ENCODE measurements around the gene SUB1. TPM values are rescaled to one million over a fixed set of nuclear protein-coding genes. Genes with fewer than 3 reads are reported as not detected.

SUB1 gene
- total RNA-seq, 2 donors from 2014 or later, result 230 to 288 TPM

- H3K36me3 ChIP-seq (ENCODE audit: control insufficient read depth, insufficient read depth, low read length), result no peaks in the 10 kb centered on the region
- no peak overlapping the region for H3K27ac ChIP-seq (ENCODE audit: low read depth, low read length)
- Mint-ChIP-seq H3K27me3 (ENCODE audit: insufficient read depth) (no peaks in the 10 kb centered on the region), H3K9me3 (peaks cover 1% of the 10 kb centered on the region), H3K4me3 (no peak overlapping the region), H3K4me1 (peaks cover 6% of the 10 kb centered on the region), H3K36me3 (ENCODE audit: low read depth) (no peaks in the 10 kb centered on the region), H3K27ac (no peak overlapping the region)
- no peaks in the 10 kb centered on the region for H3K27me3 ChIP-seq (ENCODE audit: control insufficient read depth, insufficient read depth, low read length, poor library complexity, severe bottlenecking)
- WGBS, 2 experiments (ENCODE audit: insufficient coverage in 1 of 2, insufficient read length in 1 of 2), result 93 to 96% methylated on average over 3 of the region's 3 CpGs
- no peak overlapping the region for H3K9ac ChIP-seq (ENCODE audit: extremely low read depth, low read length, poor library complexity, severe bottlenecking)
- DNase-seq, result no peak
- H3K4me1 ChIP-seq (ENCODE audit: control insufficient read depth, insufficient read depth, low read length), result no peaks in the 10 kb centered on the region
- H3K4me3 ChIP-seq (ENCODE audit: low read length), result no peak overlapping the region
- no peak for TF ChIP-seq CTCF (conservative IDR thresholded peaks at IDR 0.05)
- H3K9me3 ChIP-seq (ENCODE audit: control insufficient read depth, low read length), result no peaks in the 10 kb centered on the region
Measured at GRCh38 chr5:32574540-32575175, 10.7 kb upstream of the SUB1 start.

GRCh38 chr5:32578363-32578762 is 7.0 kb upstream of the SUB1 start:
- Histone ChIP-seq H3K27ac (ENCODE audit: low read depth, low read length) (no peak overlapping the region), H3K36me3 (ENCODE audit: control insufficient read depth, insufficient read depth, low read length) (no peaks in the 10 kb centered on the region), H3K9me3 (ENCODE audit: control insufficient read depth, low read length) (no peaks in the 10 kb centered on the region), H3K27me3 (ENCODE audit: control insufficient read depth, insufficient read depth, low read length, poor library complexity, severe bottlenecking) (no peaks in the 10 kb centered on the region), H3K4me1 (ENCODE audit: control insufficient read depth, insufficient read depth, low read length) (no peaks in the 10 kb centered on the region), H3K9ac (ENCODE audit: extremely low read depth, low read length, poor library complexity, severe bottlenecking) (no peak overlapping the region), H3K4me3 (ENCODE audit: low read length) (no peak overlapping the region)
- Mint-ChIP-seq H3K4me1 (peaks cover 14% of the 10 kb centered on the region), H3K27ac (no peak overlapping the region), H3K9me3 (no peaks in the 10 kb centered on the region), H3K36me3 (ENCODE audit: low read depth) (no peaks in the 10 kb centered on the region), H3K4me3 (no peak overlapping the region), H3K27me3 (ENCODE audit: insufficient read depth) (peaks cover 4% of the 10 kb centered on the region)
- TF ChIP-seq CTCF (conservative IDR thresholded peaks at IDR 0.05), result no peak
- no peak for DNase-seq
- WGBS, 2 experiments (ENCODE audit: insufficient coverage in 1 of 2, insufficient read length in 1 of 2), result 97 to 100% methylated on average over 1 to 2 of the region's 3 CpGs

GRCh38 chr5:32578764-32579163 is 6.6 kb upstream of the SUB1 start:
- no peak overlapping the region for H3K27ac ChIP-seq (ENCODE audit: low read depth, low read length)
- no peak overlapping the region for H3K4me3 ChIP-seq (ENCODE audit: low read length)
- H3K9me3 Mint-ChIP-seq, result no peaks in the 10 kb centered on the region
- no peak for DNase-seq
- WGBS, 2 experiments (ENCODE audit: insufficient coverage in 1 of 2, insufficient read length in 1 of 2), result 84 to 90% methylated on average over 3 of the region's 3 CpGs
- peaks cover 4% of the 10 kb centered on the region for H3K27me3 Mint-ChIP-seq (ENCODE audit: insufficient read depth)
- TF ChIP-seq CTCF (conservative IDR thresholded peaks at IDR 0.05), result no peak
- no peak overlapping the region for H3K4me3 Mint-ChIP-seq
- H3K4me1 ChIP-seq (ENCODE audit: control insufficient read depth, insufficient read depth, low read length), result no peaks in the 10 kb centered on the region
- H3K9ac ChIP-seq (ENCODE audit: extremely low read depth, low read length, poor library complexity, severe bottlenecking), result no peak overlapping the region
- H3K27ac Mint-ChIP-seq, result peak overlapping the region; percentile 35
- H3K27me3 ChIP-seq (ENCODE audit: control insufficient read depth, insufficient read depth, low read length, poor library complexity, severe bottlenecking), result no peaks in the 10 kb centered on the region
- H3K36me3 Mint-ChIP-seq (ENCODE audit: low read depth), result no peaks in the 10 kb centered on the region
- no peaks in the 10 kb centered on the region for H3K36me3 ChIP-seq (ENCODE audit: control insufficient read depth, insufficient read depth, low read length)
- H3K4me1 Mint-ChIP-seq, result peaks cover 18% of the 10 kb centered on the region
- no peaks in the 10 kb centered on the region for H3K9me3 ChIP-seq (ENCODE audit: control insufficient read depth, low read length)
